ENCODE results near the gene FUCA1. TPM values are rescaled to one million over a fixed set of nuclear protein-coding genes. Genes with fewer than 3 reads are reported as not detected.

The FUCA1 gene
- total and polyA plus RNA-seq, 2 of the 8 experiments (the other 6 are each of a cell fraction or from before 2014, with no cell fraction given): 5.9 to 6.4 TPM

DNA sequence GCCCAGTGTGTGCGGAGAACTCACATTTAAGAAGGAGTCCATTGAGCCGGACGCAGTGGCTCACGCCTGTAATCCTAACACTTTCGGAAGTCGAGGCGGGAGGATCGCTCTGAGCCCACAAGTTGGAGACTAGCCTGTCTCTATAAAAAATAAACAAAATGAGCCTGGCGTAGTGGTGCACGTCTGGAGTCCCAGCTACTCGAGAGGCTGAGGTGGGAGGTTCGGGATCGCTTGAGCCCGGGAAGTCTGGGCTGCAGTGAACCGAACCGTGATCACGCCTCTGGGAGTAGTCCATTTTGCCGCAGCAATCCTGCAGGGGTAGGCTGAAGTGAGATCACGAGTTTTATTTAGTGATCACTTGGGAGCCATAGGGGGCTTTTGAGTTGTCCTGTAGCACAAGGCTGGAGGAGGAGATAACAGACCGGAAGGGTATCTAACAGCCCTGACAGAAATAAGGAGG lies 497 bp upstream of the FUCA1 start (continued):
- TF ChIP-seq, protein P1, sequence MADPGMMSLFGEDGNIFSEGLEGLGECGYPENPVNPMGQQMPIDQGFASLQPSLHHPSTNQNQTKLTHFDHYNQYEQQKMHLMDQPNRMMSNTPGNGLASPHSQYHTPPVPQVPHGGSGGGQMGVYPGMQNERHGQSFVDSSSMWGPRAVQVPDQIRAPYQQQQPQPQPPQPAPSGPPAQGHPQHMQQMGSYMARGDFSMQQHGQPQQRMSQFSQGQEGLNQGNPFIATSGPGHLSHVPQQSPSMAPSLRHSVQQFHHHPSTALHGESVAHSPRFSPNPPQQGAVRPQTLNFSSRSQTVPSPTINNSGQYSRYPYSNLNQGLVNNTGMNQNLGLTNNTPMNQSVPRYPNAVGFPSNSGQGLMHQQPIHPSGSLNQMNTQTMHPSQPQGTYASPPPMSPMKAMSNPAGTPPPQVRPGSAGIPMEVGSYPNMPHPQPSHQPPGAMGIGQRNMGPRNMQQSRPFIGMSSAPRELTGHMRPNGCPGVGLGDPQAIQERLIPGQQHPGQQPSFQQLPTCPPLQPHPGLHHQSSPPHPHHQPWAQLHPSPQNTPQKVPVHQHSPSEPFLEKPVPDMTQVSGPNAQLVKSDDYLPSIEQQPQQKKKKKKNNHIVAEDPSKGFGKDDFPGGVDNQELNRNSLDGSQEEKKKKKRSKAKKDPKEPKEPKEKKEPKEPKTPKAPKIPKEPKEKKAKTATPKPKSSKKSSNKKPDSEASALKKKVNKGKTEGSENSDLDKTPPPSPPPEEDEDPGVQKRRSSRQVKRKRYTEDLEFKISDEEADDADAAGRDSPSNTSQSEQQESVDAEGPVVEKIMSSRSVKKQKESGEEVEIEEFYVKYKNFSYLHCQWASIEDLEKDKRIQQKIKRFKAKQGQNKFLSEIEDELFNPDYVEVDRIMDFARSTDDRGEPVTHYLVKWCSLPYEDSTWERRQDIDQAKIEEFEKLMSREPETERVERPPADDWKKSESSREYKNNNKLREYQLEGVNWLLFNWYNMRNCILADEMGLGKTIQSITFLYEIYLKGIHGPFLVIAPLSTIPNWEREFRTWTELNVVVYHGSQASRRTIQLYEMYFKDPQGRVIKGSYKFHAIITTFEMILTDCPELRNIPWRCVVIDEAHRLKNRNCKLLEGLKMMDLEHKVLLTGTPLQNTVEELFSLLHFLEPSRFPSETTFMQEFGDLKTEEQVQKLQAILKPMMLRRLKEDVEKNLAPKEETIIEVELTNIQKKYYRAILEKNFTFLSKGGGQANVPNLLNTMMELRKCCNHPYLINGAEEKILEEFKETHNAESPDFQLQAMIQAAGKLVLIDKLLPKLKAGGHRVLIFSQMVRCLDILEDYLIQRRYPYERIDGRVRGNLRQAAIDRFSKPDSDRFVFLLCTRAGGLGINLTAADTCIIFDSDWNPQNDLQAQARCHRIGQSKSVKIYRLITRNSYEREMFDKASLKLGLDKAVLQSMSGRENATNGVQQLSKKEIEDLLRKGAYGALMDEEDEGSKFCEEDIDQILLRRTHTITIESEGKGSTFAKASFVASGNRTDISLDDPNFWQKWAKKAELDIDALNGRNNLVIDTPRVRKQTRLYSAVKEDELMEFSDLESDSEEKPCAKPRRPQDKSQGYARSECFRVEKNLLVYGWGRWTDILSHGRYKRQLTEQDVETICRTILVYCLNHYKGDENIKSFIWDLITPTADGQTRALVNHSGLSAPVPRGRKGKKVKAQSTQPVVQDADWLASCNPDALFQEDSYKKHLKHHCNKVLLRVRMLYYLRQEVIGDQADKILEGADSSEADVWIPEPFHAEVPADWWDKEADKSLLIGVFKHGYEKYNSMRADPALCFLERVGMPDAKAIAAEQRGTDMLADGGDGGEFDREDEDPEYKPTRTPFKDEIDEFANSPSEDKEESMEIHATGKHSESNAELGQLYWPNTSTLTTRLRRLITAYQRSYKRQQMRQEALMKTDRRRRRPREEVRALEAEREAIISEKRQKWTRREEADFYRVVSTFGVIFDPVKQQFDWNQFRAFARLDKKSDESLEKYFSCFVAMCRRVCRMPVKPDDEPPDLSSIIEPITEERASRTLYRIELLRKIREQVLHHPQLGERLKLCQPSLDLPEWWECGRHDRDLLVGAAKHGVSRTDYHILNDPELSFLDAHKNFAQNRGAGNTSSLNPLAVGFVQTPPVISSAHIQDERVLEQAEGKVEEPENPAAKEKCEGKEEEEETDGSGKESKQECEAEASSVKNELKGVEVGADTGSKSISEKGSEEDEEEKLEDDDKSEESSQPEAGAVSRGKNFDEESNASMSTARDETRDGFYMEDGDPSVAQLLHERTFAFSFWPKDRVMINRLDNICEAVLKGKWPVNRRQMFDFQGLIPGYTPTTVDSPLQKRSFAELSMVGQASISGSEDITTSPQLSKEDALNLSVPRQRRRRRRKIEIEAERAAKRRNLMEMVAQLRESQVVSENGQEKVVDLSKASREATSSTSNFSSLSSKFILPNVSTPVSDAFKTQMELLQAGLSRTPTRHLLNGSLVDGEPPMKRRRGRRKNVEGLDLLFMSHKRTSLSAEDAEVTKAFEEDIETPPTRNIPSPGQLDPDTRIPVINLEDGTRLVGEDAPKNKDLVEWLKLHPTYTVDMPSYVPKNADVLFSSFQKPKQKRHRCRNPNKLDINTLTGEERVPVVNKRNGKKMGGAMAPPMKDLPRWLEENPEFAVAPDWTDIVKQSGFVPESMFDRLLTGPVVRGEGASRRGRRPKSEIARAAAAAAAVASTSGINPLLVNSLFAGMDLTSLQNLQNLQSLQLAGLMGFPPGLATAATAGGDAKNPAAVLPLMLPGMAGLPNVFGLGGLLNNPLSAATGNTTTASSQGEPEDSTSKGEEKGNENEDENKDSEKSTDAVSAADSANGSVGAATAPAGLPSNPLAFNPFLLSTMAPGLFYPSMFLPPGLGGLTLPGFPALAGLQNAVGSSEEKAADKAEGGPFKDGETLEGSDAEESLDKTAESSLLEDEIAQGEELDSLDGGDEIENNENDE (IDR thresholded peaks at IDR 0.05; ENCODE audit: insufficient replicate concordance, low read length): no peak
- TF ChIP-seq, protein P2, sequence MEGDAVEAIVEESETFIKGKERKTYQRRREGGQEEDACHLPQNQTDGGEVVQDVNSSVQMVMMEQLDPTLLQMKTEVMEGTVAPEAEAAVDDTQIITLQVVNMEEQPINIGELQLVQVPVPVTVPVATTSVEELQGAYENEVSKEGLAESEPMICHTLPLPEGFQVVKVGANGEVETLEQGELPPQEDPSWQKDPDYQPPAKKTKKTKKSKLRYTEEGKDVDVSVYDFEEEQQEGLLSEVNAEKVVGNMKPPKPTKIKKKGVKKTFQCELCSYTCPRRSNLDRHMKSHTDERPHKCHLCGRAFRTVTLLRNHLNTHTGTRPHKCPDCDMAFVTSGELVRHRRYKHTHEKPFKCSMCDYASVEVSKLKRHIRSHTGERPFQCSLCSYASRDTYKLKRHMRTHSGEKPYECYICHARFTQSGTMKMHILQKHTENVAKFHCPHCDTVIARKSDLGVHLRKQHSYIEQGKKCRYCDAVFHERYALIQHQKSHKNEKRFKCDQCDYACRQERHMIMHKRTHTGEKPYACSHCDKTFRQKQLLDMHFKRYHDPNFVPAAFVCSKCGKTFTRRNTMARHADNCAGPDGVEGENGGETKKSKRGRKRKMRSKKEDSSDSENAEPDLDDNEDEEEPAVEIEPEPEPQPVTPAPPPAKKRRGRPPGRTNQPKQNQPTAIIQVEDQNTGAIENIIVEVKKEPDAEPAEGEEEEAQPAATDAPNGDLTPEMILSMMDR (IDR thresholded peaks at IDR 0.05; ENCODE audit: control extremely low read depth in 1 of 3, insufficient read depth in 1 of 3, low read depth in 1 of 3, low read length in 3 of 3): no peak
- TF ChIP-seq RBBP5 (IDR thresholded peaks at IDR 0.05; ENCODE audit: borderline replicate concordance, low read depth, low read length) (no peak), PHF8 (conservative IDR thresholded peaks at IDR 0.05; ENCODE audit: low read depth, low read length) (no peak), ASH2L (IDR thresholded peaks at IDR 0.05; ENCODE audit: low read length) (no peak), HDAC6 (IDR thresholded peaks at IDR 0.05; ENCODE audit: low read depth, low read length) (no peak), SP2 (IDR thresholded peaks at IDR 0.05; ENCODE audit: low read length) (no peak), SAP30 (IDR thresholded peaks at IDR 0.05; ENCODE audit: insufficient read depth, insufficient replicate concordance, low read length) (no peak), KDM5A (IDR thresholded peaks at IDR 0.05; ENCODE audit: low read length) (no peak)

All from H1 (cell line).